Body of pancreas (tissue), 4 donors: Measurements from ENCODE around the gene LCN15. TPM values are rescaled to one million over a fixed set of nuclear protein-coding genes. Genes with fewer than 3 reads are reported as not detected.

Experiments
- ATAC-seq: fragments of 150-250 bp; one replicate; pipeline ENCODE4 v1.9.1; 2016
- DNase-seq, 4 donors: peaks; one replicate each; pipeline ENCODE4 v3.0.0-alpha.2; 2019
- H3K27ac ChIP-seq, 4 donors: fragments of 200-600 bp; sonication (generic); 1 replicate in 3 of 4; 2 replicates in 1 of 4; pipeline versions ENCODE4 v1.5.1 to v1.6.1; 2016 to 2019; ENCODE audit warnings: mild to moderate bottlenecking in 1 of 4, mixed read lengths in 1 of 4, moderate library complexity in 1 of 4
- H3K27me3 ChIP-seq, 2 donors: fragments of 200-600 bp; sonication (generic); one replicate each; pipeline ENCODE4 v1.6.0; 2016; ENCODE audit warnings: mild to moderate bottlenecking in 1 of 2
- H3K36me3 ChIP-seq, 2 donors: fragments of 200-600 bp; sonication (generic); replicated peaks in 1 of 2; 2 replicates each; pipeline ENCODE4 v1.5.1; 2016; ENCODE audit warnings: low read depth in 2 of 2; ENCODE audit not compliant: insufficient read depth in 1 of 2
- H3K4me1 ChIP-seq: fragments of 200-600 bp; sonication (generic); one replicate; pipeline ENCODE4 v1.6.0; 2016
- H3K4me3 ChIP-seq, 2 donors: fragments of 200-600 bp; sonication (generic); 1 replicate in 1 of 2; 2 replicates in 1 of 2; pipeline ENCODE4 v1.5.1; 2016 to 2019
- H3K9me3 ChIP-seq, 3 donors: fragments of 200-600 bp; sonication (generic); 1 replicate in 2 of 3; 2 replicates in 1 of 3; pipeline ENCODE4 v1.5.1; 2016
- CTCF ChIP-seq, 7 experiments: fragments of 450-650 bp in 4 of 7; fragments of 200-600 bp in 3 of 7; sonication (generic) in 3 of 7; IDR thresholded peaks; one replicate each; pipeline ENCODE4 v1.5.1; 2016 to 2019; ENCODE audit warnings: antibody characterized with exemption in 7 of 7
- POLR2A ChIP-seq, 3 donors: fragments of 450-650 bp; IDR thresholded peaks; one replicate each; pipeline ENCODE4 v1.6.1; 2016; ENCODE audit warnings: antibody characterized with exemption in 3 of 3, mild to moderate bottlenecking in 2 of 3
- WGBS, 2 donors: methylation state at CpG; one replicate each; pipeline ENCODE4 v1.1.5; 2017; 5-methylcytosine and 5-hydroxymethylcytosine counted together
- intact Hi-C: fragments of 100-400 bp; cut with DNase I; formaldehyde crosslinking; loops from one replicate; pipeline ENCODE4 v1.15.1; 2023
- total RNA-seq, 2 donors: library from RNA; depleted of rRNA; stranded (reverse); fragments of >200 nt; gene quantifications; one replicate each; pipeline ENCODE4 v1.1.0, GENCODE V29; 2016

The LCN15 gene
- total RNA-seq, 2 donors from 2014 or later: not detected

- Histone ChIP-seq H3K9me3 (no peaks in the 10 kb centered on the region), H3K27me3 (no peaks in the 10 kb centered on the region), H3K4me3 (no peak overlapping the region), H3K27ac (no peak overlapping the region), H3K4me1 (no peaks in the 10 kb centered on the region), H3K36me3 (no peaks in the 10 kb centered on the region)
- 100% methylated on average over 5 of the region's 12 CpGs; no CpG with 5 or more reads in 1 of the 2 donors for WGBS, 2 donors
- no peak for TF ChIP-seq CTCF (IDR thresholded peaks at IDR 0.05)
- no peak for TF ChIP-seq POLR2A (IDR thresholded peaks at IDR 0.05)
- DNase-seq (no peak), ATAC-seq (no peak)
- intact Hi-C loops: no loop called here
Measured at GRCh38 chr9:136774416-136775045, 10.2 kb upstream of the LCN15 start.

- no peaks in the 10 kb centered on the region for H3K27me3 ChIP-seq
- no peak overlapping the region for H3K27ac ChIP-seq
- ATAC-seq (peak; percentile 50), DNase-seq (no peak)
- 70 to 72% methylated on average over 3 to 4 of the region's 7 CpGs for WGBS, 2 donors
- H3K9me3 ChIP-seq: no peaks in the 10 kb centered on the region
- H3K4me3 ChIP-seq: no peak overlapping the region
- no peaks in the 10 kb centered on the region for H3K4me1 ChIP-seq
- H3K36me3 ChIP-seq: no peaks in the 10 kb centered on the region
- intact Hi-C loops: no loop called here
- TF ChIP-seq CTCF (IDR thresholded peaks at IDR 0.05): no peak
Measured at GRCh38 chr9:136773386-136774044, 9.2 kb upstream of the LCN15 start.

GRCh38 chr9:136771907-136772415 is 7.6 kb upstream of the LCN15 start:
- intact Hi-C loops: no loop called here
- H3K36me3 ChIP-seq: no peaks in the 10 kb centered on the region
- no peak overlapping the region for H3K27ac ChIP-seq
- no peak for ATAC-seq
- no peaks in the 10 kb centered on the region for H3K9me3 ChIP-seq
- no peak overlapping the region for H3K4me3 ChIP-seq
- TF ChIP-seq CTCF (IDR thresholded peaks at IDR 0.05): no peak
- no peak for TF ChIP-seq POLR2A (IDR thresholded peaks at IDR 0.05)
- 75 to 87% methylated on average over 3 of the region's 3 CpGs for WGBS, 2 donors
- no peak for DNase-seq
- H3K4me1 ChIP-seq: no peaks in the 10 kb centered on the region
- H3K27me3 ChIP-seq: no peaks in the 10 kb centered on the region

GRCh38 chr9:136769710-136770191 is 5.4 kb upstream of the LCN15 start:
- no peak overlapping the region for H3K4me3 ChIP-seq
- intact Hi-C loops: no loop called here
- H3K27me3 ChIP-seq: no peaks in the 10 kb centered on the region
- ATAC-seq: peak; percentile 77
- no peak for TF ChIP-seq POLR2A (IDR thresholded peaks at IDR 0.05)
- peak; percentile 38 to 54 (median 43) for TF ChIP-seq CTCF (IDR thresholded peaks at IDR 0.05)
- no peaks in the 10 kb centered on the region for H3K9me3 ChIP-seq
- H3K27ac ChIP-seq: no peak overlapping the region
- H3K36me3 ChIP-seq: no peaks in the 10 kb centered on the region
- DNase-seq: peak; percentile 39 to 50 (median 42)
- 11 to 15% methylated on average over 11 of the region's 16 CpGs for WGBS, 2 donors
- H3K4me1 ChIP-seq: no peaks in the 10 kb centered on the region
